Measurements from ENCODE around the gene OR2G2. TPM values are rescaled to one million over a fixed set of nuclear protein-coding genes. Genes with fewer than 3 reads are reported as not detected.

OR2G2 gene
- total RNA-seq, 2 donors from 2014 or later = not detected

DNA sequence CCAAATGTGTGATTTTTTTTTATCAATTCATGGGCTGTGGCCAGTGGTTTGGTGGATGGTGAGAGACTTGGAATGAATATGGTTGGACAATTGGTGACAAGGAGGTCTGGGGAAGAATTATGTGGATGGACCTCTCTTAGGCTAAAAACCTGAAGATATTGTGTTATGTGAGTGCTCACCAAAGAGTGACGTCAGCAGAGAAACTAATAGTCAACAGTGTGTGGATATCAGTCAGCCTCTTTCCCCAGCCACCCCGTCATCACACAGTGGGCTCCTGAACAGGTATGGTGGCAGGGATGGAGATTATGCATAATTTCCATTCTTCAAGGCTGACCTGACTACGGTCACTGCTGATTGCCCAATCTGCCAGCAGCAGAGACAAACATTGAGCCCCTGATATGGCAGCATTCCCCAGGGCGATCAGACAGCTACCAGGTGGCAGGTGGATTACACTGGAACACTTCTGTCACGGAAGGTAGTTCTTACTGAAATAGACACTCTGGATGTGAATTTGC, 9.2 kb upstream of the OR2G2 start:
- intact Hi-C loops (cut with DNase I) = no loop called here
- Histone ChIP-seq H3K27me3 (no peaks in the 10 kb centered on the region), H3K36me3 (replicated peaks in 1 of 2; ENCODE audit: insufficient read depth in 1 of 2, low read depth in 2 of 2) (no peaks in the 10 kb centered on the region), H3K27ac (no peak overlapping the region), H3K4me1 (no peaks in the 10 kb centered on the region), H3K4me3 (no peak overlapping the region), H3K9me3 (no peaks in the 10 kb centered on the region)
- DNase-seq (no peak), ATAC-seq (no peak)
- 32 to 51% methylated on average over 5 of the region's 5 CpGs for WGBS, 2 donors
- TF ChIP-seq, protein P1, sequence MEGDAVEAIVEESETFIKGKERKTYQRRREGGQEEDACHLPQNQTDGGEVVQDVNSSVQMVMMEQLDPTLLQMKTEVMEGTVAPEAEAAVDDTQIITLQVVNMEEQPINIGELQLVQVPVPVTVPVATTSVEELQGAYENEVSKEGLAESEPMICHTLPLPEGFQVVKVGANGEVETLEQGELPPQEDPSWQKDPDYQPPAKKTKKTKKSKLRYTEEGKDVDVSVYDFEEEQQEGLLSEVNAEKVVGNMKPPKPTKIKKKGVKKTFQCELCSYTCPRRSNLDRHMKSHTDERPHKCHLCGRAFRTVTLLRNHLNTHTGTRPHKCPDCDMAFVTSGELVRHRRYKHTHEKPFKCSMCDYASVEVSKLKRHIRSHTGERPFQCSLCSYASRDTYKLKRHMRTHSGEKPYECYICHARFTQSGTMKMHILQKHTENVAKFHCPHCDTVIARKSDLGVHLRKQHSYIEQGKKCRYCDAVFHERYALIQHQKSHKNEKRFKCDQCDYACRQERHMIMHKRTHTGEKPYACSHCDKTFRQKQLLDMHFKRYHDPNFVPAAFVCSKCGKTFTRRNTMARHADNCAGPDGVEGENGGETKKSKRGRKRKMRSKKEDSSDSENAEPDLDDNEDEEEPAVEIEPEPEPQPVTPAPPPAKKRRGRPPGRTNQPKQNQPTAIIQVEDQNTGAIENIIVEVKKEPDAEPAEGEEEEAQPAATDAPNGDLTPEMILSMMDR (IDR thresholded peaks at IDR 0.05) = no peak
- no peak for TF ChIP-seq POLR2A (IDR thresholded peaks at IDR 0.05)

DNA sequence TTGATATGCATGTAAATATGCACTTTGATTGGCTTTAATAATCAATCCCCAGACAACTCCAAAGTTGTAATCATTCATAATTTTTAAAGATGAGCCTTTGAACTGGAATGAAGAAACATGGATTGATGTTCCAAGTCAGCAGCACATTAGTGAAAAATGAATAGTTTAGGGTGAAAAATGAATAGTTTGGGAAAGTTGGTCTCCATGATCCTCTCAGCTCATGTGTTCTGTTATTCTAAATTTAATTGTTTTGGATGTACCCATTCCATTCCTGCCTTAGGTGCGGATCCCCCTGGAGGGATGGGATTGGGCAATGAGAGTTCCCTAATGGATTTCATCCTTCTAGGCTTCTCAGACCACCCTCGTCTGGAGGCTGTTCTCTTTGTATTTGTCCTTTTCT, 17.1 kb downstream of the OR2G2 start, which contains the start of gene OR2G3:
Gene OR2G3, plus strand, starts transcription at position 301 of the 400 bp plus-strand sequence. Its CDS starts 0 bp downstream, at position 301.
- DNase-seq = no peak
- 42 to 53% methylated on average over 2 of the region's 2 CpGs for WGBS, 2 donors
- intact Hi-C loops (cut with DNase I) = no loop called here
- ATAC-seq = no peak
- Histone ChIP-seq H3K27ac (no peak within 1 kb of the TSS), H3K27me3 (no peaks in the 10 kb centered on the region), H3K9me3 (no peaks in the 10 kb centered on the region), H3K4me1 (peaks cover 4% of the 10 kb centered on the region), H3K4me3 (no peak within 1 kb of the TSS), H3K36me3 (replicated peaks in 1 of 2; ENCODE audit: insufficient read depth in 1 of 2, low read depth in 2 of 2) (no peaks in the 10 kb centered on the region)
- TF ChIP-seq POLR2A (IDR thresholded peaks at IDR 0.05) = no peak
- TF ChIP-seq, protein P1 (IDR thresholded peaks at IDR 0.05) = no peak

DNA sequence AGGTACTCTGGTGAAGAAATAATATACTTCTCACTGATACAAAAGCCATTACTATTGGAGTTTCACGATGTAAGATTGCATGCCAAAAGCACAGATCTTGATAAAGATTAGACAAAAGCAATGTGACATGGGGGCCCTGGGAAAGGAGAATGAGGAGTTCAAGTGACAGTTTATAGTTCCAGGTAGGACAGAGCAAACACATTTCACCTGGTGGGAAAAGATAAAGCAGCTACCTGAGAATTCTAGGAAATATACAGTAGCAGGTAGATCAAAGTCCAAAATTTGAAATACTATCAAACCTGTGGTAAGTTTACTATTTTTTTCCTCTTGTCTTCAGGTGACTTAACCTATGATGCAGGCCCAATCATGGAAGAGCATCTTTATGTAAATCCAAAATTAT, 25.2 kb downstream of the OR2G2 start:
- ATAC-seq = no peak
- Histone ChIP-seq H3K9me3 (no peaks in the 10 kb centered on the region), H3K4me3 (no peak overlapping the region), H3K4me1 (no peaks in the 10 kb centered on the region), H3K27ac (no peak overlapping the region), H3K36me3 (replicated peaks in 1 of 2; ENCODE audit: insufficient read depth in 1 of 2, low read depth in 2 of 2) (no peaks in the 10 kb centered on the region), H3K27me3 (no peaks in the 10 kb centered on the region)
- 16% methylated on average over 1 of the region's 1 CpG for WGBS, 2 donors
- no peak for DNase-seq
- TF ChIP-seq, protein P1 (IDR thresholded peaks at IDR 0.05) = no peak
- TF ChIP-seq POLR2A (IDR thresholded peaks at IDR 0.05) = no peak
- intact Hi-C loops (cut with DNase I) = no loop called here

DNA sequence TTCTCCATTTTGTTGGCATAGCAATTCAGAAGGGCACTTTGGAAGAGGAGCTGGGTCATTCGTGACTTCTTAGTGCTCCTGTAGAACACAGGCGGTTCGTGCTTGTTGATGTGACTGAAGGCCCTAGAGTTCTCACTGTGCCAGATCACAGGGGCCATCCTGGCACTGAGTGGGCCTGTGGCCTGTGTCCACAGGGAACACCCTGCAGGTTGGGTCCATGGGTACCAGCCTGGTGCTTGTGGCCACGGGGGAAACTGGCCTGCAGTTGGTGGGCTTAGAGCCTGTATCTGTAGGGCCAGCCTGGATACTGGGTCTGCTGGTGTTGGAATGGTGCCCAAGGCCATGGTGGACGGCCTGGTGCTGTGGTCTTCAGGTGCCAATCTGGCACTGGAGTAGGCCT, 26.5 kb downstream of the OR2G2 start:
- ATAC-seq (no peak), DNase-seq (peak in 1 of 4 donors; percentile 15)
- H3K4me1 ChIP-seq = no peaks in the 10 kb centered on the region
- 68 to 84% methylated on average over 4 to 5 of the region's 5 CpGs for WGBS, 2 donors
- no peaks in the 10 kb centered on the region for H3K27me3 ChIP-seq
- no peaks in the 10 kb centered on the region for H3K36me3 ChIP-seq (replicated peaks in 1 of 2; ENCODE audit: insufficient read depth in 1 of 2, low read depth in 2 of 2)
- intact Hi-C loops (cut with DNase I) = no loop called here
- no peak overlapping the region for H3K27ac ChIP-seq
- H3K4me3 ChIP-seq = no peak overlapping the region
- H3K9me3 ChIP-seq = no peaks in the 10 kb centered on the region
- no peak for TF ChIP-seq POLR2A (IDR thresholded peaks at IDR 0.05)
- TF ChIP-seq, protein P1 (IDR thresholded peaks at IDR 0.05) = no peak

DNA sequence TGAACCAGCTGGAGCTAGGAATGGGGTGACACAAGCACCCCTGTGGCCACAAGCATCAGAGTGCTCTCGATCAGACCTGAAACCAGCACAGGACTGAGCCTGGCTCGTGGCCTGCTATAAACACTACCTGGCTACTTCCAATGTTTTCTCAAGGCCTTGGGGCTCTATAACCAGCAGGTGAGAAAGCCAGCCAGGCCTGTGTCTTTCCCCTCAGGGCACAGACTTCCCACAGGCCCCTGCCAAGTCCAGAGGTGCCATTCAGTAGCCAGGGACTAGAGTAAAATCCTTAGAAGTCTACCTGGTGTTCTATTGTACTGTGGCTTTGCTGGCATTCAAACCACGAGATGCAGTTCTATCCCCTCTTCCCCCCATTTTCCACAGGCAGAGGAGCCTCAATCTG, 39.8 kb downstream of the OR2G2 start:
- H3K27me3 ChIP-seq = no peaks in the 10 kb centered on the region
- 28 to 65% methylated on average over 2 to 3 of the region's 3 CpGs for WGBS, 2 donors
- H3K9me3 ChIP-seq = no peaks in the 10 kb centered on the region
- no peak overlapping the region for H3K27ac ChIP-seq
- no peaks in the 10 kb centered on the region for H3K4me1 ChIP-seq
- H3K36me3 ChIP-seq (replicated peaks in 1 of 2; ENCODE audit: insufficient read depth in 1 of 2, low read depth in 2 of 2) = no peaks in the 10 kb centered on the region
- no peak for TF ChIP-seq POLR2A (IDR thresholded peaks at IDR 0.05)
- TF ChIP-seq, protein P1 (IDR thresholded peaks at IDR 0.05) = no peak
- DNase-seq (no peak), ATAC-seq (no peak)
- H3K4me3 ChIP-seq = no peak overlapping the region
- intact Hi-C loops (cut with DNase I) = no loop called here
